ENCODE data around the gene PARVG. TPM values are rescaled to one million over a fixed set of nuclear protein-coding genes. Genes with fewer than 3 reads are reported as not detected.

The PARVG gene
- total RNA-seq, 2 donors from 2014 or later = 34.9 to 71.3 TPM

GRCh38 chr22:44179196-44179988 is 1.3 kb upstream of the PARVG start:
- H3K9me3 ChIP-seq = no peaks in the 10 kb centered on the region
- ATAC-seq (ENCODE audit: insufficient number of reproducible peaks, low FRiP score, low read depth) (no peak), DNase-seq (ENCODE audit: low spot score) (no peak)
- no peak overlapping the region for H3K4me3 ChIP-seq
- no peaks in the 10 kb centered on the region for H3K36me3 ChIP-seq
- no peaks in the 10 kb centered on the region for H3K27me3 ChIP-seq (replicated peaks; ENCODE audit: insufficient read depth)
- no peaks in the 10 kb centered on the region for H3K4me1 ChIP-seq (ENCODE audit: control insufficient read depth in 1 of 2, low read depth in 2 of 2)
- no peak for TF ChIP-seq CTCF (IDR thresholded peaks at IDR 0.05)
- no peak overlapping the region for H3K27ac ChIP-seq

GRCh38 chr22:44179989-44180705 is 578 bp upstream of the PARVG start:
- no peak overlapping the region for H3K27ac ChIP-seq
- no peak for DNase-seq (ENCODE audit: low spot score)
- H3K4me1 ChIP-seq (ENCODE audit: control insufficient read depth in 1 of 2, low read depth in 2 of 2) = no peaks in the 10 kb centered on the region
- no peaks in the 10 kb centered on the region for H3K36me3 ChIP-seq
- no peak overlapping the region for H3K4me3 ChIP-seq
- no peaks in the 10 kb centered on the region for H3K9me3 ChIP-seq
- TF ChIP-seq CTCF (IDR thresholded peaks at IDR 0.05) = no peak
- H3K27me3 ChIP-seq (replicated peaks; ENCODE audit: insufficient read depth) = no peaks in the 10 kb centered on the region
- ATAC-seq (ENCODE audit: insufficient number of reproducible peaks, low FRiP score, low read depth) = no peak

- H3K9me3 ChIP-seq = no peaks in the 10 kb centered on the region
- no peaks in the 10 kb centered on the region for H3K4me1 ChIP-seq (ENCODE audit: control insufficient read depth in 1 of 2, low read depth in 2 of 2)
- no peaks in the 10 kb centered on the region for H3K36me3 ChIP-seq
- H3K27me3 ChIP-seq (replicated peaks; ENCODE audit: insufficient read depth) = no peaks in the 10 kb centered on the region
- TF ChIP-seq CTCF (IDR thresholded peaks at IDR 0.05) = no peak
- peak overlapping the region in 1 of 2 donors; percentile 37 for H3K27ac ChIP-seq
- ATAC-seq (ENCODE audit: insufficient number of reproducible peaks, low FRiP score, low read depth) (no peak), DNase-seq (ENCODE audit: low spot score) (no peak)
- peak overlapping the region; percentile 55 for H3K4me3 ChIP-seq
These were observed 547 bp downstream of the PARVG start for GRCh38 chr22:44181033-44181911.

- DNase-seq (ENCODE audit: low spot score) = no peak
- H3K4me3 ChIP-seq = peak overlapping the region; percentile 55
These were observed 1.3 kb downstream of the PARVG start for GRCh38 chr22:44181912-44182587.

More at GRCh38 chr22:44181912-44182587, 1.3 kb downstream of the PARVG start:
- no peaks in the 10 kb centered on the region for H3K36me3 ChIP-seq
- peak overlapping the region in 1 of 2 donors; percentile 37 for H3K27ac ChIP-seq
- H3K9me3 ChIP-seq = no peaks in the 10 kb centered on the region
- no peaks in the 10 kb centered on the region for H3K27me3 ChIP-seq (replicated peaks; ENCODE audit: insufficient read depth)
- no peaks in the 10 kb centered on the region for H3K4me1 ChIP-seq (ENCODE audit: control insufficient read depth in 1 of 2, low read depth in 2 of 2)
- no peak for TF ChIP-seq CTCF (IDR thresholded peaks at IDR 0.05)
- no peak for ATAC-seq (ENCODE audit: insufficient number of reproducible peaks, low FRiP score, low read depth)

Measured in thoracic aorta (tissue), 2 donors.